GM12878 (cell line): ENCODE measurements around the gene SLC12A4. TPM values are rescaled to one million over a fixed set of nuclear protein-coding genes. Genes with fewer than 3 reads are reported as not detected.

Experiments used
- ATAC-seq: fragments of 200-7000 bp; cut with Tn5 transposase; 3 replicates; pipeline ENCODE4 v1.9.1; 2020; ENCODE audit warnings: mild to moderate bottlenecking, moderate library complexity
- BruUV-seq: library from RNA; stranded (reverse); fragments of 400-500 nt; replicated peaks from 2 replicates; lab custom pipeline; 2021; lab: Mats Ljungman, UMichigan
- CTCF ChIA-PET: fragments of 300-600 bp; sonication (Branson Sonifier 250); formaldehyde crosslinking; extraction: SDS; loops from one replicate; lab custom pipeline; 2021; ENCODE audit warnings: inconsistent platforms; lab: Yijun Ruan, JAX
- POLR2A ChIA-PET: fragments of 350-600 bp; formaldehyde crosslinking; extraction: SDS; loops from one replicate; lab custom pipeline; 2021; ENCODE audit warnings: inconsistent platforms; lab: Charles Lee
- RAD21 ChIA-PET: fragments of 300-600 bp; sonication (Branson Sonifier 250); formaldehyde crosslinking; loops from one replicate; lab custom pipeline; 2023; ENCODE audit warnings: antibody characterized with exemption; ENCODE audit not compliant: unreplicated experiment; lab: Charles Lee
- SMC1A ChIA-PET: fragments of 300-600 bp; sonication (Branson Sonifier 250); formaldehyde crosslinking; loops from one replicate; lab custom pipeline; 2023; ENCODE audit not compliant: unreplicated experiment, uncharacterized antibody; lab: Charles Lee
- DNase-seq: peaks from one replicate; pipeline ENCODE4 v3.0.0-alpha.2; 2011; ENCODE audit warnings: low read depth, low spot score
- FAIRE-seq: peaks from 3 replicates; lab custom pipeline; 2011; peaks lifted over from hg19 to GRCh38; lab: Jason Lieb, UNC
- H2AFZ ChIP-seq: 2 replicates; pipeline ENCODE4 v1.6.0; 2011; ENCODE audit warnings: low read depth, low read length, control low read depth; ENCODE audit not compliant: control insufficient read depth
- H3K27ac ChIP-seq: 2 replicates; pipeline ENCODE4 v1.5.1; 2011; ENCODE audit warnings: control low read depth; ENCODE audit not compliant: control insufficient read depth, insufficient read depth
- H3K27me3 ChIP-seq, 2 experiments: replicated peaks in 1 of 2; 2 replicates each; pipeline versions ENCODE4 v1.6.0 to v1.6.1; 2011; ENCODE audit warnings: low read length in 1 of 2; ENCODE audit not compliant: control insufficient read depth in 2 of 2, insufficient read depth in 2 of 2
- H3K36me3 ChIP-seq, 2 experiments: 2 replicates each; pipeline ENCODE4 v1.5.1; 2011; ENCODE audit warnings: low read length in 1 of 2; ENCODE audit not compliant: control insufficient read depth in 2 of 2, insufficient read depth in 2 of 2
- H3K4me1 ChIP-seq: 2 replicates; pipeline ENCODE4 v1.6.1; 2011; ENCODE audit warnings: mild to moderate bottlenecking, low read length, moderate library complexity, mixed read lengths; ENCODE audit not compliant: control insufficient read depth, insufficient read depth
- H3K4me2 ChIP-seq: 2 replicates; pipeline ENCODE4 v1.6.0; 2011; ENCODE audit warnings: control low read depth; ENCODE audit not compliant: control insufficient read depth, insufficient read depth
- H3K4me3 ChIP-seq: fragments of 200-600 bp; sonication (generic); 2 replicates; pipeline ENCODE4 v1.5.1; 2016
- H3K79me2 ChIP-seq: 2 replicates; pipeline ENCODE4 v1.6.0; 2011; ENCODE audit warnings: low read length; ENCODE audit not compliant: control insufficient read depth, insufficient read depth
- H3K9ac ChIP-seq: 2 replicates; pipeline ENCODE4 v1.8.0; 2011; ENCODE audit warnings: low read length, control low read depth, mixed read lengths; ENCODE audit not compliant: control insufficient read depth, insufficient read depth
- H3K9me3 ChIP-seq: replicated peaks from 3 replicates; pipeline ENCODE4 v1.5.1; 2011; ENCODE audit warnings: mild to moderate bottlenecking, low read length; ENCODE audit not compliant: control insufficient read depth, insufficient read depth
- H4K20me1 ChIP-seq: 2 replicates; pipeline ENCODE4 v1.6.0; 2011; ENCODE audit not compliant: control insufficient read depth, insufficient read depth
- EGR1 ChIP-seq, 2 experiments: IDR thresholded peaks; 1 replicate in 1 of 2; 2 replicates in 1 of 2; pipeline ENCODE4 v1.6.1; 2011 to 2012; ENCODE audit warnings: low read depth in 2 of 2, low read length in 2 of 2, borderline replicate concordance in 1 of 2, mild to moderate bottlenecking in 1 of 2, moderate library complexity in 1 of 2
- ETV6 ChIP-seq, 2 experiments: fragments of 450-650 bp in 1 of 2; IDR thresholded peaks in 1 of 2; conservative IDR thresholded peaks in 1 of 2; 2 replicates each; pipeline ENCODE4 v1.6.1; 2014; ENCODE audit warnings: antibody characterized with exemption in 1 of 2, borderline replicate concordance in 1 of 2, low read depth in 1 of 2, mild to moderate bottlenecking in 1 of 2, moderate library complexity in 1 of 2
- NFYA ChIP-seq: IDR thresholded peaks from 2 replicates; pipeline ENCODE4 v1.6.1; 2011; ENCODE audit warnings: low read depth, mild to moderate bottlenecking, low read length, improper control_type of control experiment, borderline replicate concordance
- WGBS: methylation state at CpG from one replicate; pipeline ENCODE4 v1.1.6; 2016; ENCODE audit warnings: low lambda C conversion rate; ENCODE audit not compliant: insufficient replicate concordance, insufficient coverage; ENCODE audit errors: missing lambda C conversion rate; 5-methylcytosine and 5-hydroxymethylcytosine counted together
- in situ Hi-C: fragments of 300-500 bp; cut with MboI; formaldehyde crosslinking; loops from 9 replicates; pipeline ENCODE4 v1.14.3; 2018; ENCODE audit warnings: mixed read lengths
- intact Hi-C: fragments of 100-400 bp; cut with micrococcal nuclease; formaldehyde crosslinking; loops from one replicate; pipeline ENCODE4 v1.14.2; 2022; ENCODE audit not compliant: unreplicated experiment
- polyA plus RNA-seq, 11 experiments: library from polyadenylated mRNA; depleted of rRNA in 4 of 11; unstranded in 6 of 11; stranded (reverse) in 5 of 11; fragments of >200 nt; fragmentation: Nextera tagmentation in 4 of 11; fragmentation: Illumina TruSeq in 1 of 11; extraction: Ambion mirVana in 4 of 11; extraction: Trizol in 1 of 11; gene quantifications; 1 replicate in 1 of 11; 2 replicates in 10 of 11; pipeline versions ENCODE4 v1.2.1 to v1.2.3, GENCODE V29; 2011 to 2016; ENCODE audit warnings: inconsistent platforms in 2 of 11, missing spikeins in 2 of 11, low read depth in 1 of 11
- total RNA-seq, 4 experiments: library from RNA; depleted of rRNA in 3 of 4; stranded (reverse); fragments of >200 nt in 3 of 4; fragmentation: Illumina TruSeq in 1 of 4; extraction: Trizol in 1 of 4; gene quantifications; 2 replicates each; pipeline versions ENCODE4 v1.2.1 to v1.2.3, GENCODE V29; 2013 to 2021
- TF ChIP-seq, protein P1 (sequence below): IDR thresholded peaks from 2 replicates; pipeline ENCODE4 v1.6.1; 2012; ENCODE audit warnings: low read depth, low read length, improper control_type of control experiment
- TF ChIP-seq, protein P2 (sequence below): fragments of 450-650 bp; formaldehyde crosslinking; IDR thresholded peaks from 2 replicates; pipeline ENCODE4 v1.4.0; 2022; ENCODE audit warnings: mild to moderate bottlenecking, moderate library complexity
- TF ChIP-seq, protein P3 (sequence below): IDR thresholded peaks from 2 replicates; pipeline ENCODE4 v1.6.1; 2012; ENCODE audit warnings: mild to moderate bottlenecking, low read depth, low read length

SLC12A4 gene
- total and polyA plus RNA-seq, 10 of the 15 experiments (the other 5 are each of a cell fraction or from before 2014, with no cell fraction given) = 0.95 to 39.9 (median 14.2) TPM

DNA sequence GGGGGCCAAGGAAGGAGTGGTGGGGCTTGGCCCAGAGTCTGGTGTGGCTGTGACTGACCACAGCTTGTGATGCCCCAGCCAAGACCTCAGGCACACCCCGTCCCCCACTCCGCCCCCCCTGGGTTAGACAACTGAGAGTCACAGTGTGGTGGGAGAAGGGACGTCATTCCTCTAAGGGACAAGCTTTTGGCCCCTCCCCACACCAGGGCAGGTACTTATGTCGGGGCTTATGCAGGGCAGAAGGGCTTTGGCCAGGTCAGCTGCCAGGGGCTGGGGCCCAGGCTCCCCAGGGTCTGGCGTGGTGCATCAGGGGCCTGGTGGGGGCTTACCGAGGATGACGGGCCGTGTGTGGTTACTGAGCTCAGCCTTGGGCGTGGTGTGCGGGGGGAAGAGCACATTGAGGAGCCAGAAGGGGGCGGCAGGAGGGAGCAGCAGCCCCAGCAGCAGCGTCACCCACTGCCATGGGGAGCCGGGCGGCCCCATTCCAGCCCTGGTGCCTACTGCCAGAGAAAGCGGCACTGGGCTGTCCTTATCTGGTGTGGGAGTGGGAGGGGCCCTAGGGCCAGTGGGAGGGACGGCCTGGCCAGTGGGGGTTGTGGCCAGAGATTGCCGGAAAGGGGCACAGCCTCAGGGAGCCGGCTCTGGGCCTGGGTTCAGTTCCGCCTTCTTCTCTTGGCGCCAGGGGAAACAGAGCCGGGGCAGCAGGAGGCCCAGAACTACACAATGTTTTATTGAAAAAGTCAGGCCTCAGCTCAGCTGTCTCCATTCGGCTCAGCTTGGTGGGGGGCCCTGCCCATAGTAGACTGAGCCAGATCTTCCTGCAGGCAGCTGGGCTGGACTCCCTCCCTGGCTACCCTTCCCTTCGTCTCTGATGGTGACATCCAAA is 24.6 kb downstream of the SLC12A4 start, which contains the start of gene LCAT:
TSS of gene LCAT (minus strand) at position 502 of the 886 bp plus-strand sequence. CDS start at position 483, 19 bp downstream.
- no peak within 1 kb of the TSS for H3K4me2 ChIP-seq
- ATAC-seq (no peak), FAIRE-seq (no peak), DNase-seq (no peak)
- no peak within 1 kb of the TSS for H2AFZ ChIP-seq
- no peaks in the 10 kb centered on the region for H3K79me2 ChIP-seq
- TF ChIP-seq, protein P1, sequence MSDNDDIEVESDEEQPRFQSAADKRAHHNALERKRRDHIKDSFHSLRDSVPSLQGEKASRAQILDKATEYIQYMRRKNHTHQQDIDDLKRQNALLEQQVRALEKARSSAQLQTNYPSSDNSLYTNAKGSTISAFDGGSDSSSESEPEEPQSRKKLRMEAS = no peak
- no peak for TF ChIP-seq NFYA
- H3K9me3 ChIP-seq = no peaks in the 10 kb centered on the region
- no peaks in the 10 kb centered on the region for H4K20me1 ChIP-seq
- peaks cover 0 to 12% of the 10 kb centered on the region in 2 experiments; a peak in 3 of 4 replicates for H3K36me3 ChIP-seq
- POLR2A ChIA-PET = interaction anchor here (1.1 kb wide), 1 partner anchor 8 kb away, joined by 3 read pairs; no protein-coding TSS in a partner anchor
- peaks cover 7% of the 10 kb centered on the region for H3K4me1 ChIP-seq
- H3K27ac ChIP-seq = no peak within 1 kb of the TSS
- no peak within 1 kb of the TSS for H3K9ac ChIP-seq
- no TSS peak for BruUV-seq
- no peaks in the 10 kb centered on the region for H3K27me3 ChIP-seq
- in situ Hi-C loops (no loop called here), intact Hi-C loops (no loop called here)
- CTCF ChIA-PET = interaction anchor here (0.8 to 1.7 kb wide), 3 partner anchors 20 to 127 kb away, joined by 3 to 5 read pairs (median 4); no protein-coding TSS in a partner anchor
- RAD21 ChIA-PET = no interaction called here
- 83% methylated on average over 23 of the region's 23 CpGs for WGBS
- SMC1A ChIA-PET = no interaction called here
- no peak within 1 kb of the TSS for H3K4me3 ChIP-seq

DNA sequence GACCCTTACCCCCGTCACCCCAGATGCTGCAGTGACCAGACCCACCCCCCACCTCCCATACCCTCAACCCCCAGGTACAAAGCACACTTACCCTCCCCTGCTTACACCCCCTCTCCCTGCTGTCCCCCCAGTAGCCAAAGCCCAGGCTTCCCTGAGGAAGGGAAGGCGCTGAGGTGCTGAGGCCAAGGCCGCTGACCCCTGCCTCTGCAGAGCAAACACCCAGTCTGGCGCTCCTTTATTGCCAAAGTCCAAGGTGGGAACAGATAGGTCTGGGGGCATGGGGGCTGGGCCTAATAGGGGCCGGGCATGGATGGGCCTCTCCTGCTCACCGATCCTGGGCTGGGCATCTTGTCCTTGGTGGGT is 25.2 kb downstream of the SLC12A4 start:
- DNase-seq = no peak
- ATAC-seq = no peak
- in situ Hi-C loops = no loop called here
- ChIA-PET POLR2A (no interaction called here), CTCF (interaction anchor here (1.3 to 1.7 kb wide), 2 partner anchors 21 to 98 kb away, joined by 4 to 5 read pairs; no protein-coding TSS in a partner anchor), SMC1A (no interaction called here), RAD21 (no interaction called here)
- Histone ChIP-seq H4K20me1 (no peaks in the 10 kb centered on the region), H3K4me2 (no peak overlapping the region), H3K9me3 (no peaks in the 10 kb centered on the region), H3K27ac (no peak overlapping the region), H3K9ac (no peak overlapping the region), H3K36me3 (peaks cover 0 to 12% of the 10 kb centered on the region in 2 experiments; a peak in 3 of 4 replicates), H3K27me3 (no peaks in the 10 kb centered on the region), H3K79me2 (no peaks in the 10 kb centered on the region), H3K4me1 (peaks cover 7% of the 10 kb centered on the region), H2AFZ (no peak overlapping the region), H3K4me3 (no peak overlapping the region)
- intact Hi-C loops = no loop called here
- BruUV-seq = no TSS peak
- FAIRE-seq = no peak
- 90% methylated on average over 6 of the region's 6 CpGs for WGBS
- TF ChIP-seq, protein P2, sequence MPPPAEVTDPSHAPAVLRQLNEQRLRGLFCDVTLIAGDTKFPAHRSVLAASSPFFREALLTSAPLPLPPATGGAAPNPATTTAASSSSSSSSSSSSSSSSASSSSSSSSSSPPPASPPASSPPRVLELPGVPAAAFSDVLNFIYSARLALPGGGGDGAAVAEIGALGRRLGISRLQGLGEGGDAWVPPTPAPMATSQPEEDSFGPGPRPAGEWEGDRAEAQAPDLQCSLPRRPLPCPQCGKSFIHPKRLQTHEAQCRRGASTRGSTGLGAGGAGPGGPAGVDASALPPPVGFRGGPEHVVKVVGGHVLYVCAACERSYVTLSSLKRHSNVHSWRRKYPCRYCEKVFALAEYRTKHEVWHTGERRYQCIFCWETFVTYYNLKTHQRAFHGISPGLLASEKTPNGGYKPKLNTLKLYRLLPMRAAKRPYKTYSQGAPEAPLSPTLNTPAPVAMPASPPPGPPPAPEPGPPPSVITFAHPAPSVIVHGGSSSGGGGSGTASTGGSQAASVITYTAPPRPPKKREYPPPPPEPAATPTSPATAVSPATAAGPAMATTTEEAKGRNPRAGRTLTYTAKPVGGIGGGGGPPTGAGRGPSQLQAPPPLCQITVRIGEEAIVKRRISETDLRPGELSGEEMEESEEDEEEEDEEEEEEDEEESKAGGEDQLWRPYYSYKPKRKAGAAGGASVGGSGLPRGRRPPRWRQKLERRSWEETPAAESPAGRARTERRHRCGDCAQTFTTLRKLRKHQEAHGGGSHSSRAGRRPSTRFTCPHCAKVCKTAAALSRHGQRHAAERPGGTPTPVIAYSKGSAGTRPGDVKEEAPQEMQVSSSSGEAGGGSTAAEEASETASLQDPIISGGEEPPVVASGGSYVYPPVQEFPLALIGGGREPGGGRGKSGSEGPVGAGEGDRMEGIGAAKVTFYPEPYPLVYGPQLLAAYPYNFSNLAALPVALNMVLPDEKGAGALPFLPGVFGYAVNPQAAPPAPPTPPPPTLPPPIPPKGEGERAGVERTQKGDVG (CRISPR knock-in tag) = no peak
- TF ChIP-seq EGR1 (IDR thresholded peaks at IDR 0.05; ENCODE audit: borderline replicate concordance in 1 of 2, low read depth in 2 of 2, low read length in 2 of 2) (no peak), ETV6 (conservative IDR thresholded peaks at IDR 0.05 in 1 of 2, IDR thresholded peaks at IDR 0.05 in 1 of 2; ENCODE audit: borderline replicate concordance in 1 of 2, low read depth in 1 of 2) (no peak)
- TF ChIP-seq, protein P3, sequence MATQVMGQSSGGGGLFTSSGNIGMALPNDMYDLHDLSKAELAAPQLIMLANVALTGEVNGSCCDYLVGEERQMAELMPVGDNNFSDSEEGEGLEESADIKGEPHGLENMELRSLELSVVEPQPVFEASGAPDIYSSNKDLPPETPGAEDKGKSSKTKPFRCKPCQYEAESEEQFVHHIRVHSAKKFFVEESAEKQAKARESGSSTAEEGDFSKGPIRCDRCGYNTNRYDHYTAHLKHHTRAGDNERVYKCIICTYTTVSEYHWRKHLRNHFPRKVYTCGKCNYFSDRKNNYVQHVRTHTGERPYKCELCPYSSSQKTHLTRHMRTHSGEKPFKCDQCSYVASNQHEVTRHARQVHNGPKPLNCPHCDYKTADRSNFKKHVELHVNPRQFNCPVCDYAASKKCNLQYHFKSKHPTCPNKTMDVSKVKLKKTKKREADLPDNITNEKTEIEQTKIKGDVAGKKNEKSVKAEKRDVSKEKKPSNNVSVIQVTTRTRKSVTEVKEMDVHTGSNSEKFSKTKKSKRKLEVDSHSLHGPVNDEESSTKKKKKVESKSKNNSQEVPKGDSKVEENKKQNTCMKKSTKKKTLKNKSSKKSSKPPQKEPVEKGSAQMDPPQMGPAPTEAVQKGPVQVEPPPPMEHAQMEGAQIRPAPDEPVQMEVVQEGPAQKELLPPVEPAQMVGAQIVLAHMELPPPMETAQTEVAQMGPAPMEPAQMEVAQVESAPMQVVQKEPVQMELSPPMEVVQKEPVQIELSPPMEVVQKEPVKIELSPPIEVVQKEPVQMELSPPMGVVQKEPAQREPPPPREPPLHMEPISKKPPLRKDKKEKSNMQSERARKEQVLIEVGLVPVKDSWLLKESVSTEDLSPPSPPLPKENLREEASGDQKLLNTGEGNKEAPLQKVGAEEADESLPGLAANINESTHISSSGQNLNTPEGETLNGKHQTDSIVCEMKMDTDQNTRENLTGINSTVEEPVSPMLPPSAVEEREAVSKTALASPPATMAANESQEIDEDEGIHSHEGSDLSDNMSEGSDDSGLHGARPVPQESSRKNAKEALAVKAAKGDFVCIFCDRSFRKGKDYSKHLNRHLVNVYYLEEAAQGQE = no peak
